Measurements from ENCODE around the gene PYHIN1. TPM values are rescaled to one million over a fixed set of nuclear protein-coding genes. Genes with fewer than 3 reads are reported as not detected.
A peak's percentile ranks its signal among the peaks of the same experiment; 100 is the strongest.
"Not testable (repeated sequence)": the region's sequence is repeated elsewhere in the genome, so short reads cannot be mapped to it uniquely, and the experiment has no call there.

Gene PYHIN1
- total RNA-seq, 2 experiments from 2014 or later, result 57.8 to 59.4 TPM

- peak overlapping the region; percentile 98 for H3K27ac Mint-ChIP-seq
- peaks cover 40% of the 10 kb centered on the region for H3K4me1 Mint-ChIP-seq
- peaks cover 54% of the 10 kb centered on the region for H3K36me3 Mint-ChIP-seq
- no peaks in the 10 kb centered on the region for H3K9me3 Mint-ChIP-seq (ENCODE audit: low read depth)
- DNase-seq (no peak), ATAC-seq (peak; percentile 13)
- no peaks in the 10 kb centered on the region for H3K27me3 Mint-ChIP-seq
- H3K4me3 Mint-ChIP-seq, result peak overlapping the region; percentile 90
- CTCF ChIA-PET, result interaction anchor here (1.1 to 4.1 kb wide), 6 partner anchors 9 to 80 kb away, joined by 3 to 16 read pairs (median 7); partner anchors contain the start of genes AIM2 and PYHIN1
Observed at GRCh38 chr1:159009287-159009686, 77.9 kb downstream of the PYHIN1 start.

GRCh38 chr1:159009704-159010361, 78.5 kb downstream of the PYHIN1 start, which contains the start of gene IFI16:
Gene IFI16 (plus strand): TSS chr1:159009907. CDS start chr1:159014681, 4,774 bp downstream.
- ATAC-seq (peak; percentile 68), DNase-seq (peak; percentile 83)
- CTCF ChIA-PET, result interaction anchor here (1.2 to 4.1 kb wide), 5 partner anchors 12 to 79 kb away, joined by 3 to 16 read pairs (median 8); partner anchors contain the start of genes AIM2 and PYHIN1
- Mint-ChIP-seq H3K4me1 (peaks cover 46% of the 10 kb centered on the region), H3K27ac (peak within 1 kb of the TSS; percentile 98), H3K9me3 (ENCODE audit: low read depth) (no peaks in the 10 kb centered on the region), H3K4me3 (peak within 1 kb of the TSS; percentile 90), H3K36me3 (peaks cover 59% of the 10 kb centered on the region), H3K27me3 (no peaks in the 10 kb centered on the region)

GRCh38 chr1:159010391-159010790, 79.0 kb downstream of the PYHIN1 start:
- Mint-ChIP-seq H3K36me3 (peaks cover 64% of the 10 kb centered on the region), H3K4me3 (peak overlapping the region; percentile 90), H3K4me1 (peaks cover 48% of the 10 kb centered on the region), H3K27me3 (no peaks in the 10 kb centered on the region), H3K9me3 (ENCODE audit: low read depth) (no peaks in the 10 kb centered on the region), H3K27ac (peak overlapping the region; percentile 98)
- DNase-seq (no peak), ATAC-seq (no peak)
- CTCF ChIA-PET, result interaction anchor here (2.3 to 4.1 kb wide), 3 partner anchors 13 to 78 kb away, joined by 6 to 16 read pairs (median 10); partner anchors contain the start of gene AIM2

- peak overlapping the region; percentile 90 for H3K4me3 Mint-ChIP-seq
- not testable (repeated sequence) for H3K9me3 Mint-ChIP-seq (ENCODE audit: low read depth); ATAC-seq; H3K27me3 Mint-ChIP-seq
- H3K36me3 Mint-ChIP-seq, result peaks cover 68% of the 10 kb centered on the region
- H3K27ac Mint-ChIP-seq, result peak overlapping the region; percentile 98
- CTCF ChIA-PET, result interaction anchor here (2.3 to 3.0 kb wide), 2 partner anchors 13 to 78 kb away, joined by 6 to 10 read pairs; no protein-coding TSS in a partner anchor
- peaks cover 49% of the 10 kb centered on the region for H3K4me1 Mint-ChIP-seq
- peak; percentile 53 for DNase-seq
Observed at GRCh38 chr1:159011001-159011400, 79.6 kb downstream of the PYHIN1 start.

- no peaks in the 10 kb centered on the region for H3K9me3 Mint-ChIP-seq (ENCODE audit: low read depth)
- peak overlapping the region; percentile 96 for H3K27ac Mint-ChIP-seq
- no peaks in the 10 kb centered on the region for H3K27me3 Mint-ChIP-seq
- ATAC-seq, result no peak
- H3K4me3 Mint-ChIP-seq, result peak overlapping the region; percentile 89
- peaks cover 53% of the 10 kb centered on the region for H3K4me1 Mint-ChIP-seq
- CTCF ChIA-PET, result interaction anchor here (2.3 kb wide), 1 partner anchor 77 kb away, joined by 6 read pairs; no protein-coding TSS in a partner anchor
- peaks cover 76% of the 10 kb centered on the region for H3K36me3 Mint-ChIP-seq
- no peak for DNase-seq
Observed at GRCh38 chr1:159011751-159012150, 80.4 kb downstream of the PYHIN1 start.

GRCh38 chr1:159012495-159012894, 81.1 kb downstream of the PYHIN1 start:
- Mint-ChIP-seq H3K36me3 (peaks cover 78% of the 10 kb centered on the region), H3K27ac (peak overlapping the region; percentile 96), H3K9me3 (ENCODE audit: low read depth) (no peaks in the 10 kb centered on the region), H3K27me3 (no peaks in the 10 kb centered on the region), H3K4me3 (peak overlapping the region; percentile 89), H3K4me1 (peaks cover 51% of the 10 kb centered on the region)
- peak; percentile 89 for DNase-seq
- ATAC-seq, result peak; percentile 64
- CTCF ChIA-PET, result interaction anchor here (1.0 to 1.8 kb wide), 2 partner anchors 14 to 59 kb away, joined by 4 to 9 read pairs; no protein-coding TSS in a partner anchor

GRCh38 chr1:159014003-159014571, 82.7 kb downstream of the PYHIN1 start:
- DNase-seq, result no peak
- H3K4me1 Mint-ChIP-seq, result peaks cover 50% of the 10 kb centered on the region
- peak overlapping the region; percentile 96 for H3K27ac Mint-ChIP-seq
- H3K4me3 Mint-ChIP-seq, result peak overlapping the region; percentile 89
- no peaks in the 10 kb centered on the region for H3K9me3 Mint-ChIP-seq (ENCODE audit: low read depth)
- CTCF ChIA-PET, result no interaction called here
- no peak for ATAC-seq
- peaks cover 86% of the 10 kb centered on the region for H3K36me3 Mint-ChIP-seq
- no peaks in the 10 kb centered on the region for H3K27me3 Mint-ChIP-seq

- peak overlapping the region; percentile 89 for H3K4me3 Mint-ChIP-seq
- DNase-seq (no peak), ATAC-seq (no peak)
- CTCF ChIA-PET, result no interaction called here
- no peaks in the 10 kb centered on the region for H3K9me3 Mint-ChIP-seq (ENCODE audit: low read depth)
- peaks cover 57% of the 10 kb centered on the region for H3K4me1 Mint-ChIP-seq
- H3K27ac Mint-ChIP-seq, result peak overlapping the region; percentile 96
- H3K36me3 Mint-ChIP-seq, result peaks cover 89% of the 10 kb centered on the region
- no peaks in the 10 kb centered on the region for H3K27me3 Mint-ChIP-seq
Observed at GRCh38 chr1:159014851-159015250, 83.5 kb downstream of the PYHIN1 start.

- Mint-ChIP-seq H3K27ac (peak overlapping the region; percentile 92), H3K4me3 (peak overlapping the region; percentile 89), H3K27me3 (no peaks in the 10 kb centered on the region), H3K4me1 (peaks cover 63% of the 10 kb centered on the region), H3K36me3 (peaks cover 89% of the 10 kb centered on the region), H3K9me3 (ENCODE audit: low read depth) (no peaks in the 10 kb centered on the region)
- DNase-seq (peak; percentile 88), ATAC-seq (peak; percentile 84)
- CTCF ChIA-PET, result interaction anchor here (0.9 kb wide), 1 partner anchor 57 kb away, joined by 4 read pairs; no protein-coding TSS in a partner anchor
Observed at GRCh38 chr1:159015440-159015909, 84.1 kb downstream of the PYHIN1 start.

- Mint-ChIP-seq H3K4me1 (peaks cover 79% of the 10 kb centered on the region), H3K36me3 (peaks cover 86% of the 10 kb centered on the region), H3K4me3 (no peak overlapping the region), H3K9me3 (ENCODE audit: low read depth) (no peaks in the 10 kb centered on the region), H3K27ac (no peak overlapping the region), H3K27me3 (no peaks in the 10 kb centered on the region)
- ATAC-seq (no peak), DNase-seq (no peak)
- CTCF ChIA-PET, result interaction anchor here (1.2 kb wide), 1 partner anchor 48 kb away, joined by 3 read pairs; no protein-coding TSS in a partner anchor
Observed at GRCh38 chr1:159023723-159024122, 92.4 kb downstream of the PYHIN1 start.

- Mint-ChIP-seq H3K4me3 (no peak overlapping the region), H3K9me3 (ENCODE audit: low read depth) (no peaks in the 10 kb centered on the region), H3K4me1 (peaks cover 77% of the 10 kb centered on the region), H3K27me3 (no peaks in the 10 kb centered on the region), H3K36me3 (peaks cover 85% of the 10 kb centered on the region), H3K27ac (no peak overlapping the region)
- no peak for ATAC-seq
- no peak for DNase-seq
- CTCF ChIA-PET, result interaction anchor here (1.2 kb wide), 1 partner anchor 16 kb away, joined by 3 read pairs; no protein-coding TSS in a partner anchor
Observed at GRCh38 chr1:159025043-159025442, 93.7 kb downstream of the PYHIN1 start.

All from activated CD8-positive, alpha-beta memory T cell treated with anti-CD3 and anti-CD28 coated beads, Interleukin-2, amount 10 ng/mL, durations not matched to agents 7 days and 5 days (primary cell).